Left ventricle myocardium superior (tissue), 1 donor: ENCODE measurements around the gene ARHGAP20. TPM values are rescaled to one million over a fixed set of nuclear protein-coding genes. Genes with fewer than 3 reads are reported as not detected.
"Not testable (repeated sequence)": the region's sequence is repeated elsewhere in the genome, so short reads cannot be mapped to it uniquely, and the experiment has no call there.

Experiments used
- ATAC-seq: fragments of 200-7000 bp; cut with Tn5 transposase; one replicate; pipeline ENCODE4 v1.9.1; 2020; ENCODE audit warnings: mild to moderate bottlenecking, moderate library complexity
- DNase-seq: peaks from one replicate; pipeline ENCODE4 v3.0.0-alpha.2; 2020
- intact Hi-C: fragments of 100-400 bp; cut with micrococcal nuclease; formaldehyde crosslinking; loops from one replicate; pipeline ENCODE4 v1.11.0; 2022
- total RNA-seq: library from RNA; stranded (reverse); fragmentation: NEBNext Ultra II Directional; extraction: Animal tissue kit (Norgen Biotek cat#: 25700); gene quantifications from one replicate; pipeline ENCODE4 v1.2.1, GENCODE V29; 2021
- donor health status: DM: no; HTN: yes; CAD: no; lungs with severe emphysema.

Gene ARHGAP20
- total RNA-seq, 1 donor from 2014 or later, result 0.27 TPM

DNA sequence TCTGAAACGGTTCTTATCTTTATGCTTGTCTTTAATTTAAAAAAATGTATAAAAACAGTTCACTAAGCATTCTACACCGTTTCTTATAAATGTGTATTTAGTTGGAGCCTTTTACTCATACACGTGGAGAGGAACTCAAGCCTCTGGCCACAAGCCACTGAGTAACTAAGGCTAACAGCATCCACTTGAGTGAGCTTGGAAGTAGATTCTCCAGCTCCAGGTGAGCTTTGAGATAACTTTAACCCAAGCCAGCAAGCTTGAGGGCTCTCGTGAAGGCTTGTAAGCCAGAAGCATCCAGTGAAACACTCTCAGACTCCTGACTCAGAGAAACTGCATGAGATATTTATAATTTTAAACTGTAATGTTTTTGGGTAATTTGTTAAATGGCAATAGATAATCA lies 82.6 kb downstream of the ARHGAP20 start:
- no peak for DNase-seq
- intact Hi-C loops, result no loop called here
- no peak for ATAC-seq

- ATAC-seq (no peak), DNase-seq (no peak)
- intact Hi-C loops, result no loop called here
Observed at GRCh38 chr11:110621826-110622225, 90.4 kb downstream of the ARHGAP20 start.

GRCh38 chr11:110619366-110619765 lies 92.9 kb downstream of the ARHGAP20 start:
- DNase-seq, intact Hi-C loops, ATAC-seq: not testable (repeated sequence)

GRCh38 chr11:110614031-110614430 lies 98.2 kb downstream of the ARHGAP20 start:
- intact Hi-C loops, result no loop called here
- DNase-seq (no peak), ATAC-seq (no peak)

DNA sequence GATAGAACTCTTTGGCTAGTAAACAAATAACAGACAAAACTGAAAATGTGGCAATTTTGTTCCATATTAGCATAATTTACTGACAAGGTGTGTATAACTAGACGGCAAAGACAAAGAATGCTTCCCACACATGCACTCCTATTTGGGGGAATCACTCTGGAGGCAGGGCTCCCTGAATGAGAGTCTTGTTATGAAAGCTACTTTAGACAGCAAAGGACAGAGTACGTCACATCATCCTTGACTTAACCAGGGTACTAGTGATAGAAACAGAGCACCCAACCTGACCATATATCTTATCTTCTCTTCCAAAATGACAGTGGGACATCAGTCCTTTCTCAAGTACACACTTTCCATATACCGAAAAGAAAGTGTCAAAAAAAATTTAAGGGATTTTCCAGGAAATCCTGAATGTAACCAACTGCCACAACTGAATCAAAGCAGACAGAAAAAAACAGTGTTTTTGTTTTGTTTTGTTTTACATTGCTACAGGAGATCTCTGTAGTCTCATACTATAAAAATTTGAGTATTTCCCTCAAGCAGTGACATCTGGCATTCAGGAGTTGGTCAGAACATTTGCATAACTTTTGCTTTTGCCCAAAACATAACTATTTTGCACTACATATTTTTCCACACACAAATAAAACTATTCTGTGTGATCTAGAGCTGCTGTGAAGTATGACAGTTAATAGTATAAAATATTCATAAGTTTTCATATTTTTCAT lies 98.9 kb downstream of the ARHGAP20 start:
- no peak for ATAC-seq
- DNase-seq, result no peak
- intact Hi-C loops, result no loop called here

DNA sequence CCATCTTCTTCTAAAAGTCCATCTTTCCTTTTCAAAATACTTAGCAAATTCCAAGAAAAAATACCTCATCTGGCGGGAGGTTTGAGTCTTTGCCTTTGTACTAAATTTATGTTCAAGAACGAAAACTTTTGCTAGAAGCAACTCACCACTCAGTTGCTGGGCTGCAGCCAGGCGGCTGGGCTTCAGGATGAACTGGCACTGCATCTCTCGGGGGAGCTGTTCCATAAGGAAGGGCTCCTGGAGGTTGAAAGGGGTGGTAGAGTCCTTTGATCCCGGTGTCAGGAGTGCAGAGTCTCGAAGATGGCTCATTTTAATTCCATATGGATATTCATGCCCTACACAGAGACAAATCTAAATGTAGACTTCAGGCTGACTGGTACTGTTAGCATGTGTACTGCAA lies 105.8 kb downstream of the ARHGAP20 start:
- ATAC-seq, result no peak
- intact Hi-C loops, result no loop called here
- DNase-seq, result no peak

- ATAC-seq (no peak), DNase-seq (no peak)
- intact Hi-C loops, result no loop called here
Observed at GRCh38 chr11:110601936-110602335, 110.3 kb downstream of the ARHGAP20 start.

GRCh38 chr11:110600322-110600721 lies 111.9 kb downstream of the ARHGAP20 start:
- DNase-seq (no peak), ATAC-seq (no peak)
- intact Hi-C loops, result no loop called here

- ATAC-seq (no peak), DNase-seq (no peak)
- intact Hi-C loops, result no loop called here
Observed at GRCh38 chr11:110599207-110599606, 113.0 kb downstream of the ARHGAP20 start.

GRCh38 chr11:110598725-110599124 lies 113.5 kb downstream of the ARHGAP20 start:
- DNase-seq, result no peak
- no peak for ATAC-seq
- intact Hi-C loops, result no loop called here

- DNase-seq (no peak), ATAC-seq (peak; percentile 26)
- intact Hi-C loops, result no loop called here
Observed at GRCh38 chr11:110587972-110588371, 124.3 kb downstream of the ARHGAP20 start.

- intact Hi-C loops, result no loop called here
- ATAC-seq (no peak), DNase-seq (no peak)
Observed at GRCh38 chr11:110587129-110587528, 125.1 kb downstream of the ARHGAP20 start.

DNA sequence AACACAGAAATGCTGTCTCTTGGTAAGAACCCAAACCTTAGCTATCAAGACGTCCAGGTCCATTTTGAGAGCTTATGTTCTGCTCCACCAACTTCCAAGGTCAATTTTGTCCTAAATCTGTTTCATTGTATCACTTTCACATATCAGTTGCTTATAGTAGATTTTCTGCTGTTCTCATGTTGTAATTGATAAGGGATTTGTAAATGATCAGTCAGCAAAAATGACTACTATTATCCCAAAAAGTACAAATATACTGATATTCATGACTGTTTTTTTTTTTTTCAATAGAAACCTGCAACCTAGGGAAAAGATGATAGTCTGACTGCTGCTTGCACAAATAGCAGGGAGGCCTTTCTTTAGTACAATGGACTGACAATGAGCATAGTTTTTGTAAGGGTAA lies 128.1 kb downstream of the ARHGAP20 start:
- intact Hi-C loops, result no loop called here
- DNase-seq (no peak), ATAC-seq (no peak)

DNA sequence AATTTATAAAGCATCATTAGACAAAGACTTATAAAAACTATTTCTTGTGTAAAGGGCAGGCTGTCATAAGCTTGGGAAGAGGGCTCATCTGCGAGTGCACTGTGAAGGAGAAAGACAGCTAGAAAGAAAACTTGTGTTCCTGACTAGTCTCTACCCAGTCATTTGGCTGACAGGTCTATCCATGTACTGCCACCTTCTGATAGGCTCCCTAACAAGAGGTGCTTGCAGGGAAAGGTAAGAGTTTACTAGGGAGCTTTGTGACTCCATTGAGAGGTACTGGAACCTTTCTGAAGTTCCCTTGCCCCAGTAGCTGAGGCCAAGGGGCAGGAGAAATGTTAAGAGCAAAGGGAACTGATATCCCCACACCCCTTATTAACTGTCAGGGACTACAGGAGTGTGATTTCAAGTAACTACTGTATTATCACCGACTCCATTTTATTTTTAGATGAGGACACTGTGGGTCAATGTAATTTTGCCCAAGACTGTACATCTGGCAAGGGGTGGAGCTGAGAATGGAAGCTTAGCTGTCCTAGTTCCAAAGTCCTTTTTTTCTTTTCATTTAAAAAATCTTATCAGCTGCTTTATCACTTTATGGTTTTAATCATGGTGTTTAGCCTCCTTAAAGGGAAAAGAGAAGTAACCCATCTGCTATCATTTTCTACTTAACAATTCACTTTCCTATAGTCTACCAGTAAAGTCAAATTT lies 129.4 kb downstream of the ARHGAP20 start:
- ATAC-seq (no peak), DNase-seq (no peak)
- intact Hi-C loops, result no loop called here

DNA sequence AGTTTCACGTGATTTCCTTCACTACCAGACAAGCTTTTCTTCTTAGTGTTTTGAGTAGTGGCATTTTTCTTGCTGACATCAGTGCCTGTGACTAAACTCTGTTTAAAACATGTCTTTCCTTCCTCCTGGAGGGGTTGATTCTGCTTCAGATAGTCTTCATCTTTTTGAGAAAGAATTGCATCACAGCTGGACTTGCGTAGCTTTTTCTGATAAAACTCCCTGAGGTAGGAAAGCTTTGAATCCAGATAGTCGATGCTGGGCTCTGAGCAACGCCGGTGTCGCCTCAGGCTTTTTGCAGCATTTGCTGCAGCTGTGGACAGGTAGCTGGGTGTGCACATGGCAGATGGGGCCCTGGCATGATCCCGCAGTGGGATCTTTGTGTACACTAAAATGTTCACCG lies 131.7 kb downstream of the ARHGAP20 start:
- DNase-seq (no peak), ATAC-seq (no peak)
- intact Hi-C loops, result no loop called here

DNA sequence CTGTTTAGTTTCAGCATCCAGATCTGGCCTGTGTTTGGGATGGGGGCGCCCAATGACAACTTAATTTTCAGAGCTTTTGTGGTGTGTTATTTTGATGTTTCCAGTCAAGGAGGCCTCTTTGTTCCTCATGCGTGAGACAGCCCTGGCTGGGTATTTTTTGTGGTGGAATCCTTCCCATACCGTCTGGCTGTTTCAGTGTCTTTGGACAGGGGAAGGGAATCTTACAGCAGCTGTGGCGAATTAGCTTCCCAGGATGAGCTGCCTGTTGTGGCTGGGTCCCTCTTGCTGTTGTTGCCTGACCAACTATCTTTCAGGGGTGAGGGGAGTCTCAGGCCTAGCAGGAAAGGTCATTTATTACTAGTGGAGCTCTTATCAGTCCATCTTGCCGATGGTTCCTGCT lies 138.8 kb downstream of the ARHGAP20 start:
- intact Hi-C loops, result no loop called here
- DNase-seq, result no peak
- ATAC-seq, result no peak

DNA sequence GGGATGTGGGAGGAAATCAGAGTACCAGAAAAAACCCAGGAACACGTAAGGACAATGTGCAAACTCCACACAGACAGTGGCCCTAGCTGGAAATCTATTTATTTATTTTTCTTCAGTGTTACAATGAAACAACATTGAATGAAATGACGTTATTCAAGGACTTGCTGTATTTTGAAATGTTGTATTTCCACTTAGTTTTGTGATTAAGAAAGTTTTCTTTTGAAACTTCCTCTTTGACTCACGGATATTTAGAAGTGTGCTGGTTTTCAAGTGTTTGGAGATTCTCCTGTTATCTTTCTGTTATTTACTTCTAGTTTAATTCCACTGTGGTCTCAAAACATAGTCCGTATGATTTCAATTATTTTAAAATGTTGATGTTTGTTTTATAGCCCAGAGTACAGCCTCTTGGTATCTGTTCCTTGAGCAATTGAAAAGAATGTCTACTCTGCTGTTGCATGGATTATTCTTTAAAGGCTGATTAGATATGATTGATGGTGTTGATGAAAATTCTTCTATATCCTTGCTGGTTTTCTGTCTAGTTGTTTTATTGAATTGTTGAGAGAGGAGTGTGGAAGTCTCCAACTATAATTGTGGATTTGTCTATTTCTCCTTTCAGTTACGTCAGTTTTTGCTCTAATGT lies 141.0 kb downstream of the ARHGAP20 start:
- ATAC-seq, result no peak
- no peak for DNase-seq
- intact Hi-C loops, result no loop called here

- ATAC-seq (no peak), DNase-seq (no peak)
- intact Hi-C loops, result no loop called here
Observed at GRCh38 chr11:110566577-110566976, 145.7 kb downstream of the ARHGAP20 start.

DNA sequence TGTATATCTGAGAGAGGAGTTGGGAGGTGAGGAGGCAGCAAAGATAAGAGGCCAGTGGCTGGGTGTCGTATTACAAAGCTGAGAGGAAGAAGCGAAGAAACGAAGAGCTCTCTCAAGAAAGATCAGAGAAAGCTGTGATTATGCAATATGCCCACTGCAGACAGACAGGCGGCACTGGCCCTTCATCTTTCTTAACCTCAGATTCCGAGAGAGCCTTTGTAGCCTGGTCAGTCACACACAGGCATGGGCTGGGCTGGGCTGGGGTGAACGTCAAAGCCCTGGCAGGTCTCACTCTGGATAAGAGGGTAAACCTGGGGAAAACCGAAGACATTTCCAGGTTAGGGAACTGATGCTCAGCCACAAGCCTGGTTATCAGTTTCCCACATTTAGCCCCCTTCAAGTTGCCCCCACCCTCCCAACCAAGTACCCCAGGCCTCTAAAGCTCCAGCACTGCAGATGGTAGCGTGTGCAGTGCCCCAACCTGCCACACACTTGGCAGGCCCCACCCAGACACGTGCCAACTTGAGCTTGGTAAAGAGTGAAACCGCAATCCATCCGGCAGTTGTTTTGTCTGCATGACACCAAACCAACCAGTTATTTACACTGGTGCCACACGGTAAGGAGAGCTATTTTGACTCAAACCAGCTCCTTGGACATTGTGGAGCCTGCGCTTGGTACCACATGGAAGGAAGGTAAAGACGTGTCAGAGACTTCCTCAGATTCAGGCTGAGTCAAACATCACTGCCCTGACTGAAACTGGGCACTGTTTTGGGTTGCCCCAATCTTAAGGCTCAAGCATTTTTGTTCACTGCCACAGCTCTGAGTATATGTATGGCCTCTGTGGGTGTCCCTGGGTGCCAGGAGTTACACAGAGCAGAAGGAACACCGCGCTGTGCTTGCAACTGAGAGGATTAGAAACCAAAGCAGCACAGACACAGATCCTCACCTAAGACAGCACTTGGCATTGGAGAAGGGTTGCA lies 146.6 kb downstream of the ARHGAP20 start:
- intact Hi-C loops, result no loop called here
- ATAC-seq (no peak), DNase-seq (no peak)
